Keratinocyte (primary cell): Measurements from ENCODE around the gene PCIF1. TPM values are rescaled to one million over a fixed set of nuclear protein-coding genes. Genes with fewer than 3 reads are reported as not detected.

Experiments
- DNase-seq: peaks from one replicate; pipeline ENCODE4 v3.0.0-alpha.2; 2011; ENCODE audit warnings: low read depth, missing footprints, low spot score
- FAIRE-seq: peaks from 2 replicates; lab custom pipeline; 2011; peaks lifted over from hg19 to GRCh38; lab: Jason Lieb, UNC
- H2AFZ ChIP-seq: 2 replicates; pipeline ENCODE4 v1.6.0; 2012; ENCODE audit warnings: low read length, control low read depth, inconsistent platforms; ENCODE audit not compliant: control insufficient read depth
- H3K27ac ChIP-seq: 2 replicates; pipeline ENCODE4 v1.5.1; 2011; ENCODE audit warnings: low read length; ENCODE audit not compliant: control insufficient read depth, insufficient read depth
- H3K27me3 ChIP-seq: 3 replicates; pipeline ENCODE4 v1.6.0; 2011; ENCODE audit warnings: low read length; ENCODE audit not compliant: control insufficient read depth, insufficient read depth; ENCODE audit errors: extremely low read depth
- H3K36me3 ChIP-seq, 2 experiments: 2 replicates in 1 of 2; 3 replicates in 1 of 2; pipeline ENCODE4 v1.5.1; 2011; ENCODE audit warnings: low read length in 2 of 2, mild to moderate bottlenecking in 1 of 2; ENCODE audit not compliant: control insufficient read depth in 2 of 2, insufficient read depth in 2 of 2; ENCODE audit errors: extremely low read depth in 1 of 2
- H3K4me1 ChIP-seq: 3 replicates; pipeline ENCODE4 v1.5.1; 2011; ENCODE audit warnings: low read length; ENCODE audit not compliant: control insufficient read depth, insufficient read depth; ENCODE audit errors: extremely low read depth
- H3K4me2 ChIP-seq: 3 replicates; pipeline ENCODE4 v1.6.0; 2011; ENCODE audit warnings: low read depth, low read length; ENCODE audit not compliant: control insufficient read depth, insufficient read depth; ENCODE audit errors: extremely low read depth
- H3K4me3 ChIP-seq, 3 experiments: fragments of 200-600 bp in 1 of 3; sonication (generic) in 1 of 3; 2 replicates in 2 of 3; 3 replicates in 1 of 3; pipeline ENCODE4 v1.5.1; 2011 to 2016; ENCODE audit warnings: low read length in 3 of 3, mild to moderate bottlenecking in 3 of 3, control low read depth in 2 of 3, inconsistent platforms in 1 of 3, low read depth in 1 of 3, mixed read lengths in 1 of 3, mixed run types in 1 of 3, moderate library complexity in 1 of 3; ENCODE audit not compliant: control insufficient read depth in 2 of 3, insufficient read depth in 2 of 3; ENCODE audit errors: extremely low read depth in 1 of 3
- H3K79me2 ChIP-seq: 2 replicates; pipeline ENCODE4 v1.6.0; 2012; ENCODE audit warnings: low read length; ENCODE audit not compliant: control insufficient read depth, insufficient read depth
- H3K9ac ChIP-seq: 3 replicates; pipeline ENCODE4 v1.6.0; 2011; ENCODE audit warnings: low read length; ENCODE audit not compliant: control insufficient read depth, insufficient read depth; ENCODE audit errors: extremely low read depth
- H3K9me1 ChIP-seq: 3 replicates; pipeline ENCODE4 v1.6.0; 2011; ENCODE audit warnings: low read length; ENCODE audit not compliant: control insufficient read depth, insufficient read depth; ENCODE audit errors: extremely low read depth
- H3K9me3 ChIP-seq: 2 replicates; pipeline ENCODE4 v1.5.1; 2012; ENCODE audit warnings: low read depth, low read length; ENCODE audit not compliant: control insufficient read depth
- H4K20me1 ChIP-seq: 3 replicates; pipeline ENCODE4 v1.6.0; 2011; ENCODE audit warnings: low read length; ENCODE audit not compliant: control insufficient read depth, insufficient read depth; ENCODE audit errors: extremely low read depth
- EZH2 ChIP-seq: IDR thresholded peaks from one replicate; pipeline ENCODE4 v1.6.1; 2012; ENCODE audit warnings: inconsistent platforms, mild to moderate bottlenecking, low read length, moderate library complexity
- dilution Hi-C: fragments of 300-500 bp; cut with MboI; formaldehyde crosslinking; loops from one replicate; pipeline ENCODE4 v1.7.0; 2020; ENCODE audit warnings: low sequenced_read_pairs; ENCODE audit not compliant: extremely low pct_ligation_motif_present
- polyA plus RNA-seq, 5 experiments: library from polyadenylated mRNA; depleted of rRNA in 3 of 5; stranded (reverse) in 3 of 5; stranded (forward) in 1 of 5; unstranded in 1 of 5; fragments of >200 nt; gene quantifications; 1 replicate in 1 of 5; 2 replicates in 3 of 5; 3 replicates in 1 of 5; pipeline versions ENCODE4 v1.2.1 to v1.2.3, GENCODE V29; 2011 to 2012; ENCODE audit warnings: missing spikeins in 2 of 5, low read depth in 1 of 5, low replicate concordance in 1 of 5
- TF ChIP-seq, protein P1 (sequence below), 3 experiments: IDR thresholded peaks in 1 of 3; conservative IDR thresholded peaks in 1 of 3; optimal IDR thresholded peaks in 1 of 3; 2 replicates in 2 of 3; 3 replicates in 1 of 3; pipeline versions ENCODE3 to v1.5.1; 2011; ENCODE audit warnings: low read length in 3 of 3, mild to moderate bottlenecking in 3 of 3, moderate library complexity in 2 of 3, control low read depth in 1 of 3, inconsistent platforms in 1 of 3; ENCODE audit not compliant: insufficient read depth in 2 of 3; ENCODE audit errors: extremely low read depth in 1 of 3

Gene PCIF1
- polyA plus RNA-seq, 1 donor (not counting 4 experiments of a cell fraction or from before 2014, with no cell fraction given): 7.0 TPM

DNA sequence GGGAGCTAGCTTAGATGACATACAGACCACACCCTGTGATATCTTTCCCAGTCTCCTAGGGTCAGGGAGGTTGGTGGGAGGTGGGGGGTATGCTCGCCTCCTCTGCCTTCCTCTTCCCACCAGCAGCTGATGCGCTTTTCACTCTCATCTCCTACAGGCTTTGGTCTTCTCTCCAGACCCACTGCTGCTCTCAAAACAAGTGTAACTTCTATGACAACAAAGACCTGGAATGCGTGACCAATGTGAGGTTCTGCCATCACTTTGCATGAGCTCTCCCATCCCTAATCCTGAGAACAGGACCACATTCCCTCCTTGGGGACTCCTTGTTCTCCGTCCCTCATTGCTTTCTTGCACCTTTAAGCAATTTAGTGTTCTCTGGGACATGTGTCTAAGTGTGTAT is 40.7 kb upstream of the PCIF1 start:
- no peak overlapping the region for H3K9ac ChIP-seq
- no peaks in the 10 kb centered on the region for H3K9me1 ChIP-seq
- H3K27ac ChIP-seq: no peak overlapping the region
- no peak for FAIRE-seq
- no peak for DNase-seq
- H3K4me1 ChIP-seq: peaks cover 13% of the 10 kb centered on the region
- H2AFZ ChIP-seq: no peak overlapping the region
- H3K9me3 ChIP-seq: no peaks in the 10 kb centered on the region
- dilution Hi-C loops: no loop called here
- H3K79me2 ChIP-seq: no peaks in the 10 kb centered on the region
- no peak for TF ChIP-seq EZH2
- TF ChIP-seq, protein P1, sequence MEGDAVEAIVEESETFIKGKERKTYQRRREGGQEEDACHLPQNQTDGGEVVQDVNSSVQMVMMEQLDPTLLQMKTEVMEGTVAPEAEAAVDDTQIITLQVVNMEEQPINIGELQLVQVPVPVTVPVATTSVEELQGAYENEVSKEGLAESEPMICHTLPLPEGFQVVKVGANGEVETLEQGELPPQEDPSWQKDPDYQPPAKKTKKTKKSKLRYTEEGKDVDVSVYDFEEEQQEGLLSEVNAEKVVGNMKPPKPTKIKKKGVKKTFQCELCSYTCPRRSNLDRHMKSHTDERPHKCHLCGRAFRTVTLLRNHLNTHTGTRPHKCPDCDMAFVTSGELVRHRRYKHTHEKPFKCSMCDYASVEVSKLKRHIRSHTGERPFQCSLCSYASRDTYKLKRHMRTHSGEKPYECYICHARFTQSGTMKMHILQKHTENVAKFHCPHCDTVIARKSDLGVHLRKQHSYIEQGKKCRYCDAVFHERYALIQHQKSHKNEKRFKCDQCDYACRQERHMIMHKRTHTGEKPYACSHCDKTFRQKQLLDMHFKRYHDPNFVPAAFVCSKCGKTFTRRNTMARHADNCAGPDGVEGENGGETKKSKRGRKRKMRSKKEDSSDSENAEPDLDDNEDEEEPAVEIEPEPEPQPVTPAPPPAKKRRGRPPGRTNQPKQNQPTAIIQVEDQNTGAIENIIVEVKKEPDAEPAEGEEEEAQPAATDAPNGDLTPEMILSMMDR (optimal IDR thresholded peaks at IDR 0.05 in 1 of 3, IDR thresholded peaks at IDR 0.05 in 1 of 3, conservative IDR thresholded peaks at IDR 0.05 in 1 of 3; ENCODE audit: extremely low read depth in 1 of 3, insufficient read depth in 2 of 3, low read length in 3 of 3): no peak
- no peak overlapping the region for H3K4me2 ChIP-seq
- H3K4me3 ChIP-seq: no peak overlapping the region
- H3K36me3 ChIP-seq: peaks cover 11 to 24% of the 10 kb centered on the region in 2 experiments
- no peaks in the 10 kb centered on the region for H4K20me1 ChIP-seq
- no peaks in the 10 kb centered on the region for H3K27me3 ChIP-seq

DNA sequence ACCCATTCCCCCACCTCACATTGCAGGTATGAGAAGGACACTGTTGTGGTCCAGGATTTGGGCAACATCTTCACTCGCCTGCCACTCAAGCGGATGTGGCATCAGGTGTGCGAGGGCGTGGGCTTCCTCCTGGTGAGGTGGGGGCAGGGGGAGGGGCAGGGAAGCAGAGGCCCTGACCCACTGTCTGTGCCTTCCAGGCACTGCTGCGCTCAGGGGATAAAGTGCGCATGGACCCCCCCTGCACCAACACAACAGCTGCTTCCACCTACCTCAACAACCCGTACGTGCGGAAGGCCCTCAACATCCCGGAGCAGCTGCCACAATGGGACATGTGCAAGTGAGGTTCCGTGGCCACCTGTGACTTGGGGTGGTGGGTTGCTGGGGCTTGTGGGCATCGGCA is 39.7 kb upstream of the PCIF1 start:
- TF ChIP-seq EZH2: no peak
- TF ChIP-seq, protein P1 (optimal IDR thresholded peaks at IDR 0.05 in 1 of 3, IDR thresholded peaks at IDR 0.05 in 1 of 3, conservative IDR thresholded peaks at IDR 0.05 in 1 of 3; ENCODE audit: extremely low read depth in 1 of 3, insufficient read depth in 2 of 3, low read length in 3 of 3): no peak
- no peak overlapping the region for H2AFZ ChIP-seq
- FAIRE-seq: no peak

More for the DNA sequence above, 39.7 kb upstream of the PCIF1 start:
- Histone ChIP-seq H3K27me3 (no peaks in the 10 kb centered on the region), H3K9me3 (no peaks in the 10 kb centered on the region), H4K20me1 (no peaks in the 10 kb centered on the region), H3K4me2 (no peak overlapping the region), H3K9me1 (no peaks in the 10 kb centered on the region), H3K4me3 (no peak overlapping the region), H3K4me1 (peaks cover 13% of the 10 kb centered on the region), H3K27ac (no peak overlapping the region), H3K79me2 (no peaks in the 10 kb centered on the region), H3K36me3 (peaks cover 13 to 25% of the 10 kb centered on the region in 2 experiments), H3K9ac (no peak overlapping the region)
- dilution Hi-C loops: no loop called here
- DNase-seq: no peak
